ENCODE measurements around the gene CACNA1B.

Gene CACNA1B

GRCh38 chr9:137913771-137914767 is 36.5 kb downstream of the CACNA1B start:
- H3K9ac ChIP-seq, result no peak overlapping the region
- no peak overlapping the region for H3K4me2 ChIP-seq
- H3K27me3 ChIP-seq, result no peaks in the 10 kb centered on the region
- H3K9me3 ChIP-seq (replicated peaks in 1 of 11), result no peaks in the 10 kb centered on the region
- no peaks in the 10 kb centered on the region for H3K36me3 ChIP-seq
- no peaks in the 10 kb centered on the region; a peak in 1 of 22 replicates for H4K20me1 ChIP-seq
- no peaks in the 10 kb centered on the region for H3K4me1 ChIP-seq
- H3K4me3 ChIP-seq, result no peak overlapping the region
- no peak for TF ChIP-seq Cebpa-rat (IDR thresholded peaks at IDR 0.05)
- H3K27ac ChIP-seq, result no peak overlapping the region

- no peak overlapping the region for H3K4me3 ChIP-seq
- no peaks in the 10 kb centered on the region for H3K4me1 ChIP-seq
- no peak for TF ChIP-seq Cebpa-rat (IDR thresholded peaks at IDR 0.05)
- no peaks in the 10 kb centered on the region for H3K27me3 ChIP-seq
- H3K4me2 ChIP-seq, result no peak overlapping the region
- no peak overlapping the region for H3K9ac ChIP-seq
- no peaks in the 10 kb centered on the region for H3K36me3 ChIP-seq
- H3K27ac ChIP-seq, result no peak overlapping the region
- H3K9me3 ChIP-seq (replicated peaks in 1 of 11), result no peaks in the 10 kb centered on the region
- H4K20me1 ChIP-seq, result no peaks in the 10 kb centered on the region; a peak in 1 of 22 replicates
Observed at GRCh38 chr9:137916540-137916939, 39.0 kb downstream of the CACNA1B start.

- Histone ChIP-seq H3K4me3 (no peak overlapping the region), H3K9me3 (replicated peaks in 1 of 11) (no peaks in the 10 kb centered on the region), H3K4me2 (no peak overlapping the region), H4K20me1 (no peaks in the 10 kb centered on the region; a peak in 1 of 22 replicates), H3K27me3 (no peaks in the 10 kb centered on the region), H3K4me1 (no peaks in the 10 kb centered on the region), H3K9ac (no peak overlapping the region), H3K27ac (no peak overlapping the region), H3K36me3 (no peaks in the 10 kb centered on the region)
- no peak for TF ChIP-seq Cebpa-rat (IDR thresholded peaks at IDR 0.05)
Observed at GRCh38 chr9:137917116-137917515, 39.5 kb downstream of the CACNA1B start.

DNA sequence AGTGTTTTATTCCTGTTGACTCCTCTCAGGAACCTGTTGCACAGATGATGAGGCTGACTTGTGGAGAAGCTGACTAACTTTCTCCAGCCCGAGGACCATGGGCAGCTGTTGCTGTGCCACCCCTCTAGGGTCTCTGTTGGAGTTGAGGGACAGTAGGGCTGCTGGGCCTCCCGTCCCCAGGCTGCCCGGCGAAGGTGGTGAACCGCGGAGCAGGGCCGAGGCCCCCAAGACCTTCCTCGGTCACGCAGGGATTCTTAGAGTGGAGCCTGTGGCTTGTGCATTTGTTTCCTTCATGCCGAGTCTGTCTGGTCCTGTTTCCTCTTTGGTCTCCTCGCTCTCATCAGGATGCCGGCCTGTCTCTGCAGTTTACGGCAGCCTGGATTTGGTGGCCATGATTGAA is 40.2 kb downstream of the CACNA1B start:
- Histone ChIP-seq H3K4me1 (no peaks in the 10 kb centered on the region), H3K36me3 (no peaks in the 10 kb centered on the region), H3K27me3 (no peaks in the 10 kb centered on the region), H4K20me1 (no peaks in the 10 kb centered on the region; a peak in 1 of 22 replicates), H3K9ac (no peak overlapping the region), H3K4me2 (no peak overlapping the region), H3K27ac (no peak overlapping the region), H3K9me3 (replicated peaks in 1 of 11) (no peaks in the 10 kb centered on the region), H3K4me3 (no peak overlapping the region)
- no peak for TF ChIP-seq Cebpa-rat (IDR thresholded peaks at IDR 0.05)

DNA sequence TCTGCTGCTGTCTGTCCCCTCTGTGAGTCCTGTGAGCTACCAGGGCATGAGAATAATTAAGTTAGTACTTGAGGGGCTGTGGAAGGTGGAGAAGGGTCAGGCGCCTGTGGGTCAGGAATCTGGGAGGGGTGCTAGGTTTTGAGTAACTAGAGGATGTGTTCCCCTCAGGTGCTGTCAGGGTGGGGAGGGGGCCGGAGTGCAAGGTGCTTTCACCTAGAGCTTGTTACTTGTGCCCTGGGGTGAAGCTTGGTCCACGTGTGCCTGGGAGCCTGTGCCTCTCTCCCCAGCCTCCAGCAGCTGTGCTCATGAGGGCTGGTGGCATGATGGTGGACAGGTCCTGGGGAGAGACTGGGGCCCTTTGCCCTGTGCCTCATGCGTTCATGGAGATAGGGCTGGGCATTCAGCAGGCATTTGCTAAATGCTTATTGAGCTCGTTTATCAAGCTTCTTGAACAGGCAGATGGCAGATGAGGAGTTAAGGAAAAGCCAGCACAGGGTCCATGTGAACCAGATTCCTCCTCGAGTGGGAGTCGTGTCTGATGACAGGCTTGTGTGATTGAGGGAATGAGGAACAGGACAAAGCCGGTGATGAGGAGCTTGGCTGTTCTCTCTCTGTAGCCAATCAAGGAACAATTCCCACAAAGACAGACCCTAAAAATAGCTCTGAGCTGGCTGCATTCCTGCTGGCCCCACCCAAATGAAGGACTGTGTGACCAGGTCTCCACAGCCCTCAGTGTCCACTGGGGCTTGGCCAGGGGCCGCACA is 40.9 kb downstream of the CACNA1B start:
- Histone ChIP-seq H4K20me1 (no peaks in the 10 kb centered on the region; a peak in 1 of 22 replicates), H3K4me2 (no peak overlapping the region), H3K9me3 (replicated peaks in 1 of 11) (no peaks in the 10 kb centered on the region), H3K36me3 (no peaks in the 10 kb centered on the region), H3K27me3 (no peaks in the 10 kb centered on the region), H3K4me1 (no peaks in the 10 kb centered on the region), H3K27ac (no peak overlapping the region), H3K4me3 (no peak overlapping the region), H3K9ac (no peak overlapping the region)
- no peak for TF ChIP-seq Cebpa-rat (IDR thresholded peaks at IDR 0.05)

GRCh38 chr9:137919095-137919465 is 41.5 kb downstream of the CACNA1B start:
- Histone ChIP-seq H3K4me3 (no peak overlapping the region), H3K27ac (no peak overlapping the region), H4K20me1 (no peaks in the 10 kb centered on the region; a peak in 1 of 22 replicates), H3K27me3 (no peaks in the 10 kb centered on the region), H3K4me2 (no peak overlapping the region), H3K9me3 (replicated peaks in 1 of 11) (no peaks in the 10 kb centered on the region), H3K4me1 (no peaks in the 10 kb centered on the region), H3K36me3 (no peaks in the 10 kb centered on the region), H3K9ac (no peak overlapping the region)
- TF ChIP-seq Cebpa-rat (IDR thresholded peaks at IDR 0.05), result no peak

- Histone ChIP-seq H3K9ac (no peak overlapping the region), H3K36me3 (no peaks in the 10 kb centered on the region), H3K4me3 (no peak overlapping the region), H4K20me1 (no peaks in the 10 kb centered on the region; a peak in 1 of 22 replicates), H3K4me2 (no peak overlapping the region), H3K27ac (no peak overlapping the region), H3K4me1 (no peaks in the 10 kb centered on the region), H3K9me3 (replicated peaks in 1 of 11) (peaks cover 0 to under 1% (median 0%) of the 10 kb centered on the region in 11 experiments; a peak in 1 of 22 replicates), H3K27me3 (no peaks in the 10 kb centered on the region)
- no peak for TF ChIP-seq Cebpa-rat (IDR thresholded peaks at IDR 0.05)
Observed at GRCh38 chr9:137919649-137920141, 42.1 kb downstream of the CACNA1B start.

GRCh38 chr9:137920753-137921152 is 43.2 kb downstream of the CACNA1B start:
- no peak for TF ChIP-seq Cebpa-rat (IDR thresholded peaks at IDR 0.05)
- H3K4me3 ChIP-seq, result no peak overlapping the region

DNA sequence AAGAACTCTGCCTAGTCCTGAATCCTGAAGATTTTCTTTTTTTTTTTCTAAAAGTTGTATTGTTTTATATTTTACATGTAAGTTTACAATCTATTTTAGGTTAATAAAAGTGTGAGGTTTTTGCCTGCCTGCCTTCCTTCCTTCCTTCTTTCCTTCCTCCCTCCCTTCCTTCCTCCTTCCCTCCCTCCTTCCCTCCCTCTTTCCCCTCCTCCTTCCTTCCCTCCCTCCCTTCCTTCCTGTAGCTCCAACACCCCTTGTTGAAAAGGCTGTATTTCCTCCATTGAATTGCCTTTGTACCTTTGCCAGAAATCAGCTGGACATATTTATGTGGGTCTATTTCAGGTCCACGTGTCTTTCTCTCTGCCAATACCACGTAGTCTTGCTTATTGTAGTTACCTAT is 46.6 kb downstream of the CACNA1B start:
- H3K4me3 ChIP-seq, result no peak overlapping the region
- H4K20me1 ChIP-seq, result no peaks in the 10 kb centered on the region
- no peaks in the 10 kb centered on the region for H3K36me3 ChIP-seq
- H3K27ac ChIP-seq, result no peak overlapping the region
- no peak overlapping the region for H3K4me2 ChIP-seq
- no peaks in the 10 kb centered on the region for H3K27me3 ChIP-seq
- TF ChIP-seq Cebpa-rat (IDR thresholded peaks at IDR 0.05), result no peak
- peaks cover 12 to 22% (median 16%) of the 10 kb centered on the region in 11 experiments; a peak in 20 of 22 replicates for H3K9me3 ChIP-seq (replicated peaks in 1 of 11)
- H3K9ac ChIP-seq, result no peak overlapping the region
- H3K4me1 ChIP-seq, result no peaks in the 10 kb centered on the region

More at GRCh38 chr9:137920753-137921152, 43.2 kb downstream of the CACNA1B start:
- peaks cover 0 to 6% (median 0%) of the 10 kb centered on the region in 11 experiments; a peak in 2 of 22 replicates for H3K9me3 ChIP-seq (replicated peaks in 1 of 11)
- no peaks in the 10 kb centered on the region for H3K4me1 ChIP-seq
- no peak overlapping the region for H3K27ac ChIP-seq
- no peak overlapping the region for H3K9ac ChIP-seq
- no peaks in the 10 kb centered on the region for H3K27me3 ChIP-seq
- no peaks in the 10 kb centered on the region; a peak in 1 of 22 replicates for H4K20me1 ChIP-seq
- H3K4me2 ChIP-seq, result no peak overlapping the region
- H3K36me3 ChIP-seq, result no peaks in the 10 kb centered on the region

All from BLaER1 treated with 17β-estradiol and CSF1 and Interleukin-3, amounts not matched to agents 10 nM and 100 nM (cell line).